Measurements from ENCODE around the gene NT5C3B.
A peak's percentile ranks its signal among the peaks of the same experiment; 100 is the strongest.

The NT5C3B gene

GRCh38 chr17:41806685-41807445, 29.2 kb downstream of the NT5C3B start:
- FAIRE-seq: no peak

- no peak for FAIRE-seq
Measured at GRCh38 chr17:41803049-41804020, 32.7 kb downstream of the NT5C3B start.

GRCh38 chr17:41801374-41802271, 34.4 kb downstream of the NT5C3B start:
- FAIRE-seq: peak; percentile 19

- no peak for FAIRE-seq
Measured at GRCh38 chr17:41800601-41801373, 35.2 kb downstream of the NT5C3B start.

- FAIRE-seq: no peak
Measured at GRCh38 chr17:41799366-41799765, 36.7 kb downstream of the NT5C3B start.

- FAIRE-seq: no peak
Measured at GRCh38 chr17:41797377-41797776, 38.7 kb downstream of the NT5C3B start.

- FAIRE-seq: no peak
Measured at GRCh38 chr17:41796121-41796895, 39.7 kb downstream of the NT5C3B start.

- no peak for FAIRE-seq
Measured at GRCh38 chr17:41794540-41794975, 41.5 kb downstream of the NT5C3B start.

GRCh38 chr17:41793784-41794539, 42.1 kb downstream of the NT5C3B start:
- no peak for FAIRE-seq

- no peak for FAIRE-seq
Measured at GRCh38 chr17:41792845-41793783, 42.9 kb downstream of the NT5C3B start.

GRCh38 chr17:41787021-41787418, 49.0 kb downstream of the NT5C3B start:
- FAIRE-seq: no peak

GRCh38 chr17:41786227-41787020, 49.6 kb downstream of the NT5C3B start, which contains the start of gene JUP:
TSS of gene JUP (minus strand) at chr17:41786711. CDS start at chr17:41771854, 14,857 bp downstream.
- peak; percentile 97 for FAIRE-seq

GRCh38 chr17:41785859-41786226, 50.2 kb downstream of the NT5C3B start:
- no peak for FAIRE-seq

- FAIRE-seq: no peak
Measured at GRCh38 chr17:41785091-41785858, 50.8 kb downstream of the NT5C3B start.

- FAIRE-seq: no peak
Measured at GRCh38 chr17:41784207-41784744, 51.8 kb downstream of the NT5C3B start.

- no peak for FAIRE-seq
Measured at GRCh38 chr17:41782142-41782541, 53.9 kb downstream of the NT5C3B start.
